KMS-11 (cell line): ENCODE measurements around the gene TWNK.
"Not testable (repeated sequence)": the region's sequence is repeated elsewhere in the genome, so short reads cannot be mapped to it uniquely, and the experiment has no call there.

ENCODE experiments used
- H2AFZ ChIP-seq: fragments of 200-600 bp; sonication (generic); 2 replicates; pipeline ENCODE4 v1.6.1; 2016; ENCODE audit warnings: antibody characterized with exemption, mixed run types, low read depth
- H3K27ac ChIP-seq: fragments of 200-600 bp; sonication (generic); 2 replicates; pipeline ENCODE4 v1.6.1; 2016; ENCODE audit warnings: mild to moderate bottlenecking, mixed run types
- H3K27me3 ChIP-seq: fragments of 200-600 bp; sonication (generic); 2 replicates; pipeline ENCODE4 v1.6.1; 2017; ENCODE audit warnings: mild to moderate bottlenecking, low read depth, mixed run types, moderate library complexity; ENCODE audit not compliant: insufficient read depth
- H3K36me3 ChIP-seq: fragments of 200-600 bp; sonication (generic); 2 replicates; pipeline ENCODE4 v1.6.1; 2017; ENCODE audit warnings: mild to moderate bottlenecking, mixed run types; ENCODE audit not compliant: insufficient read depth
- H3K4me1 ChIP-seq: fragments of 200-600 bp; sonication (generic); 2 replicates; pipeline ENCODE4 v1.6.1; 2016; ENCODE audit warnings: mild to moderate bottlenecking, low read depth, mixed run types; ENCODE audit not compliant: poor library complexity, severe bottlenecking
- H3K4me2 ChIP-seq: fragments of 200-600 bp; sonication (generic); 2 replicates; pipeline ENCODE4 v1.7.0; 2016; ENCODE audit warnings: mild to moderate bottlenecking, mixed run types
- H3K4me3 ChIP-seq: fragments of 200-600 bp; sonication (generic); IDR thresholded peaks from 2 replicates; pipeline ENCODE4 v1.6.1; 2017; ENCODE audit warnings: low read depth, low read length, mixed read lengths; ENCODE audit not compliant: insufficient read depth
- H3K79me2 ChIP-seq: fragments of 200-600 bp; sonication (generic); 2 replicates; pipeline ENCODE4 v1.6.1; 2016; ENCODE audit warnings: low read depth, mixed run types; ENCODE audit not compliant: insufficient read depth
- H3K9ac ChIP-seq: fragments of 200-600 bp; sonication (generic); 2 replicates; pipeline ENCODE4 v1.6.1; 2016; ENCODE audit warnings: mild to moderate bottlenecking, mixed run types
- H4K20me1 ChIP-seq: fragments of 200-600 bp; sonication (generic); 2 replicates; pipeline ENCODE4 v1.6.1; 2016; ENCODE audit warnings: mild to moderate bottlenecking, mixed run types; ENCODE audit not compliant: insufficient read depth
- TF ChIP-seq, protein P1 (sequence below): fragments of 200-600 bp; sonication (generic); conservative IDR thresholded peaks from 2 replicates; pipeline ENCODE4 v1.6.1; 2017; ENCODE audit warnings: low read depth, mild to moderate bottlenecking, antibody characterized with exemption, low read length, moderate library complexity, mixed read lengths

TWNK gene

DNA sequence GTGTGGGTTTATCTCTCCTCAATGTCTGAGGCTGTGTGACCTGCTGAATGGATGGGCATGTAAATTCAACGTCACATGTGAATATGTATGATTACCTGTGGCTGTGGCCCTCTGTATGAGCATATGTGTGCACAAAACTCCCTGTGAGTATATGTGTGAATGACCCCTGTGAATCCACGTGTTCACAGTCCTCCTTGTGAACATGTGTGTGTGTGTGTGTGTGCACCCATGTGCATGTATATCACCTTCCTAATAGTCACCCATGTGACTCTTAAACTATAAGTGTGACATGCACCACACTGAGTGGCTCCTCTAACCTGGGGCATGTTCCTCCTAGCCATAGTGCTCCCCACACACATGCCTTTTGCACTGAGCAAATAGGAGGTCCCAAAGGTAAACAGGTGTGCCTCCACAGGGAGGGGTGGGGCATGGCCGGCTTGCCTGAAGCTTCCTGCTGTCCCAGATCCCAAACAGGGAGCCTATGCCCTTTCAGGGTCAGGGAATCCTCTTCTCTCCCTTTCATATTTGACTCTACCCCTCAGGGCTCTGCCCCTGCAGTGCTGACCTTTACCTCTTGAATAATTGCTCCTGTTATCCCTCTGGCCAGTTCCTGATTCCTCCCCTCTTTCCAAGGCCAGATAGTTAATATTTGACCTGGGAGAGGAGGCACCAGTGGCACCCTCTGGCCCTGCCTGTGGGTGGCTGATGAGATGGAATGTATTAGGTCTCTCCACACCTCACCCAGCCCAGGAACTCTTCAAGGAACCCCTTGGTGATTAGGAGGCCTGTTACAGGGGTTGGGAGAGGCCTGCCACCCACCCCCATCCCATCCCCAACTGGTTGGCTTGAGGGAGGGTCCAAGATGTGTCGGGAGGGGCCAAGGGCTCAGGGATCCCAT lies 16.2 kb upstream of the TWNK start:
- H3K27me3 ChIP-seq: no peaks in the 10 kb centered on the region
- H2AFZ ChIP-seq: no peak overlapping the region
- H3K4me1 ChIP-seq: peaks cover 8% of the 10 kb centered on the region
- H3K36me3 ChIP-seq: no peaks in the 10 kb centered on the region
- H3K79me2 ChIP-seq: no peaks in the 10 kb centered on the region
- H3K4me3 ChIP-seq: no peak overlapping the region
- no peak overlapping the region for H3K9ac ChIP-seq
- H3K27ac ChIP-seq: no peak overlapping the region
- no peak overlapping the region for H3K4me2 ChIP-seq
- TF ChIP-seq, protein P1, sequence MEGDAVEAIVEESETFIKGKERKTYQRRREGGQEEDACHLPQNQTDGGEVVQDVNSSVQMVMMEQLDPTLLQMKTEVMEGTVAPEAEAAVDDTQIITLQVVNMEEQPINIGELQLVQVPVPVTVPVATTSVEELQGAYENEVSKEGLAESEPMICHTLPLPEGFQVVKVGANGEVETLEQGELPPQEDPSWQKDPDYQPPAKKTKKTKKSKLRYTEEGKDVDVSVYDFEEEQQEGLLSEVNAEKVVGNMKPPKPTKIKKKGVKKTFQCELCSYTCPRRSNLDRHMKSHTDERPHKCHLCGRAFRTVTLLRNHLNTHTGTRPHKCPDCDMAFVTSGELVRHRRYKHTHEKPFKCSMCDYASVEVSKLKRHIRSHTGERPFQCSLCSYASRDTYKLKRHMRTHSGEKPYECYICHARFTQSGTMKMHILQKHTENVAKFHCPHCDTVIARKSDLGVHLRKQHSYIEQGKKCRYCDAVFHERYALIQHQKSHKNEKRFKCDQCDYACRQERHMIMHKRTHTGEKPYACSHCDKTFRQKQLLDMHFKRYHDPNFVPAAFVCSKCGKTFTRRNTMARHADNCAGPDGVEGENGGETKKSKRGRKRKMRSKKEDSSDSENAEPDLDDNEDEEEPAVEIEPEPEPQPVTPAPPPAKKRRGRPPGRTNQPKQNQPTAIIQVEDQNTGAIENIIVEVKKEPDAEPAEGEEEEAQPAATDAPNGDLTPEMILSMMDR: no peak
- no peaks in the 10 kb centered on the region for H4K20me1 ChIP-seq

DNA sequence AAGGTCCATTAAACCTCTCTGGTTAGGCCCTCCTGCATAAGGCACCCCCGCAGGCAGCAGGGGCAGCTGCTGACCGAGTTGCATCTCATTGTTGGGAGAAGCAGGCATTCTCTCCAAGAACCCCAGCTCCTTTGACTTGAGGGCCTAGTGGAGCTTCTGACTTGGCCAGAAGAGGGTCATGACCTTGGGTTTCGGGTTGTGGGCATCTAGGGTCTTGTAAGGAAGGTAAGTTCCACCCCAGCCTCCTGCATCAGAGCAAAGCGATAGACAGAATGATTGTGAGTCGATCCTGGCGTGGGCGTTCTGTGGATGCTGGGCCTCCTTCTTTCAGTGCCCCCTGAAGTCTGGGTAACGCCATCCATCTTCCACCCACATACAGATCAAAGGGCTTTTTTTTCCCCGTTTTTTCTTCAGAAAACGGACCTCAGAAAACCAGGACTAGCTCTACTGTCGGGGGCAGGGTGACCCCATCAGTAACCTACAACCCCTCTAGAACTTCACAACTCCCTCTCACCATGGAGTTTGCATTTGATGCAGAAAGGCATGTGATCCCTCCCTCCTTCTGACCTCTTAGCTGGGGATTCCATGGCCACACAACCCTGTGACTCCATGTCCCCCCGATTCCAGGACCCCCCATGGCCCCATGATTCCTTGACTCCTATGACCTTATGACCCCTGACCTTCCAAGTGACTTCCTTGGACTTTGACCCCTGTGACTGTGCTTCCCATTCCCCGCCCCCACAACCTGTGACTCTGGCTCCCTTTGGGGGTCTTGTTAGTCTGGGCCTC lies 15.0 kb upstream of the TWNK start:
- Histone ChIP-seq H3K27me3 (no peaks in the 10 kb centered on the region), H3K79me2 (no peaks in the 10 kb centered on the region), H3K36me3 (no peaks in the 10 kb centered on the region), H3K4me1 (peaks cover 8% of the 10 kb centered on the region), H4K20me1 (no peaks in the 10 kb centered on the region), H3K27ac (no peak overlapping the region), H3K4me3 (no peak overlapping the region), H3K9ac (no peak overlapping the region), H2AFZ (no peak overlapping the region), H3K4me2 (no peak overlapping the region)
- TF ChIP-seq, protein P1: no peak

DNA sequence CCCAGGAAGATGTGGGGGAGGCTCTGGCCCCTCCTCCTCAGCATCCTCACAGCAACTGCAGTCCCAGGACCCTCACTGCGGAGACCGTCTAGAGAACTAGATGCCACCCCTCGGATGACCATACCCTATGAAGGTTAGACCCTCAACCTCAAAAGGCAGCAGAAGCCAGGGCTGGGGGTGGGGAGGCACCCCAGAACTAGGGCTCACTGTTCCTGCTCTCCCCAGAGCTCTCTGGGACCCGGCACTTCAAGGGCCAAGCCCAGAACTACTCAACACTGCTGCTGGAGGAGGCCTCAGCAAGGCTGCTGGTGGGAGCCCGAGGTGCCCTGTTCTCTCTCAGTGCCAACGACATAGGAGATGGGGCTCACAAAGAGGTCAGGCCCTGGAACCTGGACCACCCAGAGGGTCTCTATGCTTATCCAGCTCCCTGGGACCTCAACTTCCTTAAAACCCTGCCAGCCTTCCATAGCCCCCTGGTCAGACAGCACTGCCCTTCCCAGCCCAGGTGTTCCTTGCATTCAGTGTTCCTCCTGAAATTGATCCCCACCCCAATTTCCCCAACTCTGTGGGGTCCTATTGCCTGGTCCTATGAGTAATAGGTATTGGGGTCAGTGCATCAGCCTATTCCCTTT lies 14.3 kb upstream of the TWNK start:
- H3K4me3 ChIP-seq: no peak overlapping the region
- H3K4me2 ChIP-seq: no peak overlapping the region
- TF ChIP-seq, protein P1: no peak
- peaks cover 8% of the 10 kb centered on the region for H3K4me1 ChIP-seq
- H4K20me1 ChIP-seq: no peaks in the 10 kb centered on the region
- H3K36me3 ChIP-seq: no peaks in the 10 kb centered on the region
- no peak overlapping the region for H3K27ac ChIP-seq
- H2AFZ ChIP-seq: no peak overlapping the region
- H3K79me2 ChIP-seq: no peaks in the 10 kb centered on the region
- no peaks in the 10 kb centered on the region for H3K27me3 ChIP-seq
- no peak overlapping the region for H3K9ac ChIP-seq

DNA sequence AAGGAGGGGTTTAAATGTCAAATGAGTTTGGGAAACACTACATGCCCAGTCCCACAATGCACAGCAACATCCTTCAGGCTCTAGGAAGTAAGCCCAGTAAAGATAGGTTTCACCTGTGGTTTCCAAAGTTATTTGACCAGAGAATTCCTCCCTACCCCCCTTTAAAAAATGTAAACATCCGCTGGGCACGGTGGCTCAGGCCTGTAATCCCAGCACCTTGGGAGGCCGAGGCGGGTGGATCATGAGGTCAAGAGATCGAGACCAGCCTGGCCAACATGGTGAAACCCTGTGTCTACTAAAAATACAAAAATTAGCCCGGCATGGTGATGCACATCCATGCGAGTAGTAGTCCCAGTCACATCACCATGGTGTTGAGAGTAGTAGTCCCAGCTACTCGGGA lies 11.9 kb upstream of the TWNK start:
- not testable (repeated sequence) for H3K36me3 ChIP-seq, H3K27me3 ChIP-seq, H3K27ac ChIP-seq, H3K79me2 ChIP-seq, H3K4me1 ChIP-seq, H2AFZ ChIP-seq, H4K20me1 ChIP-seq, H3K9ac ChIP-seq, H3K4me2 ChIP-seq, H3K4me3 ChIP-seq
